CD4-positive, alpha-beta T cell (primary cell): Measurements from ENCODE around the gene NACC2. TPM values are rescaled to one million over a fixed set of nuclear protein-coding genes. Genes with fewer than 3 reads are reported as not detected.

Experiments used
- ATAC-seq: fragments of 200-7000 bp; cut with Tn5 transposase; one replicate; pipeline ENCODE4 v1.10.0; 2022; ENCODE audit warnings: mild to moderate bottlenecking; ENCODE audit not compliant: poor library complexity
- CTCF ChIA-PET: fragments of 350-600 bp; sonication (Branson Sonifier 250); formaldehyde crosslinking; loops from one replicate; lab custom pipeline; 2021; ENCODE audit warnings: antibody characterized with exemption, inconsistent platforms; lab: Charles Lee
- POLR2A ChIA-PET: fragments of 350-600 bp; sonication (Branson Sonifier 250); formaldehyde crosslinking; loops from one replicate; lab custom pipeline; 2021; ENCODE audit warnings: antibody characterized with exemption, inconsistent platforms; lab: Charles Lee
- DNase-seq, 14 experiments: peaks; one replicate each; pipeline ENCODE4 v3.0.0-alpha.2; 2013 to 2020; ENCODE audit warnings: mixed read lengths in 2 of 14
- H3K27ac ChIP-seq, 2 donors: one replicate each; pipeline versions ENCODE4 v1.5.1 to v1.7.0; 2013; ENCODE audit warnings: low read length in 2 of 2, low read depth in 1 of 2, mild to moderate bottlenecking in 1 of 2
- H3K27me3 ChIP-seq, 2 experiments: 1 replicate in 1 of 2; 2 replicates in 1 of 2; pipeline versions ENCODE4 v1.6.1 to v1.7.0; 2013; ENCODE audit warnings: low read length in 2 of 2, control low read depth in 1 of 2, mild to moderate bottlenecking in 1 of 2, moderate library complexity in 1 of 2; ENCODE audit not compliant: insufficient read depth in 2 of 2, control insufficient read depth in 1 of 2
- H3K36me3 ChIP-seq: one replicate; pipeline ENCODE4 v1.6.1; 2013; ENCODE audit warnings: low read length, control low read depth; ENCODE audit not compliant: insufficient read depth
- H3K4me1 ChIP-seq: one replicate; pipeline ENCODE4 v1.6.1; 2013; ENCODE audit warnings: low read length, control low read depth; ENCODE audit not compliant: insufficient read depth
- H3K4me3 ChIP-seq: one replicate; pipeline ENCODE4 v1.5.1; 2013; ENCODE audit warnings: mild to moderate bottlenecking, low read length, moderate library complexity
- H3K9me3 ChIP-seq, 2 experiments: 1 replicate in 1 of 2; 2 replicates in 1 of 2; pipeline versions ENCODE4 v1.6.1 to v1.7.0; 2013; ENCODE audit warnings: low read length in 2 of 2, mild to moderate bottlenecking in 2 of 2, control low read depth in 1 of 2, moderate library complexity in 1 of 2; ENCODE audit not compliant: control insufficient read depth in 1 of 2, insufficient read depth in 1 of 2
- H3K27ac Mint-ChIP-seq: one replicate; pipeline ENCODE4 v1.8.0; 2020; ENCODE audit warnings: mixed read lengths
- H3K27me3 Mint-ChIP-seq: one replicate; pipeline ENCODE4 v1.8.0; 2021; ENCODE audit warnings: mixed read lengths
- H3K36me3 Mint-ChIP-seq: one replicate; pipeline ENCODE4 v1.8.0; 2021; ENCODE audit warnings: low read depth, mixed read lengths
- H3K4me1 Mint-ChIP-seq: one replicate; pipeline ENCODE4 v1.8.0; 2021; ENCODE audit warnings: low read depth, mixed read lengths
- H3K4me3 Mint-ChIP-seq: one replicate; pipeline ENCODE4 v1.8.0; 2020; ENCODE audit warnings: mild to moderate bottlenecking, mixed read lengths
- H3K9me3 Mint-ChIP-seq: one replicate; pipeline ENCODE4 v1.8.0; 2020; ENCODE audit warnings: mixed read lengths
- CTCF ChIP-seq: fragments of 200-600 bp; IDR thresholded peaks from one replicate; pipeline ENCODE4 v1.8.0; 2022; ENCODE audit warnings: antibody characterized with exemption, mild to moderate bottlenecking
- intact Hi-C, 2 experiments: fragments of 100-400 bp; cut with DNase I in 1 of 2; cut with micrococcal nuclease in 1 of 2; formaldehyde crosslinking; loops; one replicate each; pipeline versions ENCODE4 v1.15.1 to v1.9.0; 2023 to 2025; cut with DNase I, micrococcal nuclease
- total RNA-seq, 174 experiments: library from RNA in 2 of 174; stranded (reverse) in 2 of 174; gene quantifications; one replicate each; pipeline ENCODE4 v1.2.3 and lab custom pipeline; 2021 to 2026

NACC2 gene
- total RNA-seq, 2 experiments from 2014 or later, result 2.1 to 2.7 TPM

DNA sequence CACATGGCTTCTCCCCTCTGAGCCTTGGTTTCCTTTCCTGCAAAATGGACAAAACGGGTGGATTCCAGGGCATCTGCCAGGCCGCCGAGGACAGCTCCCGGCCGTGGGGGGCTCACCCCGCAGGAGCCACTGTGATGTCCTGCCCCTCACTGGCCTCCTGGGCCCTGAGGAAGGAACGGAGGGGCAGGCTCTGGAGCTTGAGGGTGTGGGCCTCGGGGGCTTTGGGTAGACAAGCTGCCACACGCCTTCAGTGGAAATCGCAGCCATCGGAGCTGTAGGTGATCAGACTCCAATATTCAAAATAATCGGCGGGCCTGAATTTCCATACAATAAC lies 101.7 kb downstream of the NACC2 start:
- Histone ChIP-seq H3K27me3 (no peaks in the 10 kb centered on the region), H3K27ac (no peak overlapping the region), H3K4me1 (peaks cover 48% of the 10 kb centered on the region), H3K36me3 (no peaks in the 10 kb centered on the region), H3K4me3 (no peak overlapping the region), H3K9me3 (no peaks in the 10 kb centered on the region)
- ATAC-seq (no peak), DNase-seq (no peak)
- Mint-ChIP-seq H3K4me1 (peaks cover 23% of the 10 kb centered on the region), H3K27ac (no peak overlapping the region), H3K9me3 (no peaks in the 10 kb centered on the region), H3K36me3 (no peaks in the 10 kb centered on the region), H3K4me3 (no peak overlapping the region), H3K27me3 (no peaks in the 10 kb centered on the region)
- ChIA-PET CTCF (no interaction called here), POLR2A (no interaction called here)
- intact Hi-C loops, result no loop called here
- no peak for TF ChIP-seq CTCF

DNA sequence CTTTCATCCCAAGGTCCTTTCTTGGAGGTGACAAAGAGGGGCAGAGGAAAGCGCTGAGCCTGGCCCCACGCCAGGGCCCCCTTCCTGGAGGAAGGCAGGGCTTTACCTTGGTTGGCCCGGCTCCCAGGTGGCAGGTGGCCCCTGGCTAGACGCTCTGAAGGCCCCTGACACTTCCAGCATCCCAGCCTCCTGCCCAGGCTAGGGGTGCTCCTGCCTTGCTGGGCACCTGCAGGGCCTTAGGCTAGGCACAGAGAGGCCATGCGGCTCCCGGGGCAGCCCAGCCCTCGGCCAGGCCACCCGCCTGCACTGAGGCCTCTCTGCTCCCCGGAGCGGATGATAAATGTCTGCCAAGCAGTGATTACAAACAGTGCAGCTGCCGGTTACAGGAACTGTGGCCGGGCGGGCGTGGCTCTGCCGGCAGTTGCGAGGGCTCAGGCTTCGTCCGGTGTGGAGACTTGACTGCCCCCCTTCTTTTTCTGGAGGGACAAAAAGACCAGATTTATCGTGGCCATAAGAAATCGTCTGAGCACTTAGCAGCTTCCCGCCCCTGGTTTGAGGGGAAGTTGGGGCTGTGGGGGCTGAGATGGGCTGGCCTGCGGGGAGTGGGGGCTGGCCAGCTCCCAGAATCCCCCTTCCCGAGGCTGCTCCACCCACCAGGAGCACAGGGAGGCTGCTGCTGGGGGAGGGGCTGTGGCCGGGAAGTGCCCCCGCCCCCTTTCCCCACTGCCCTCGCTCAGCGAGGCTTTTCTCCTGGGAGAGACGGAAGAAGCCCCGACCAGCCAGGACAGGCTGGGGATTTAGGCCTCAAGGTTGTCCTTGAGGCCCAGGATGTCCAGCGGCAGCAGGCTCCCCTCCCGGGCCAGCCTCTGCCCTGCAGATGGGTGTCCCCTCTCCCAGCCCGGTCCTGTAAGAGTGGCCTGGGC lies 102.3 kb downstream of the NACC2 start:
- H3K4me3 ChIP-seq, result peak overlapping the region; percentile 35
- ChIA-PET POLR2A (interaction anchor here (0.9 kb wide), 1 partner anchor 116 kb away, joined by 3 read pairs; no protein-coding TSS in a partner anchor), CTCF (no interaction called here)
- DNase-seq (peak in 11 of 14 experiments; percentile 15 to 69 (median 35)), ATAC-seq (peak; percentile 37)
- H3K36me3 ChIP-seq, result no peaks in the 10 kb centered on the region
- H3K27me3 Mint-ChIP-seq, result no peaks in the 10 kb centered on the region
- no peaks in the 10 kb centered on the region for H3K27me3 ChIP-seq
- peak overlapping the region; percentile 36 for H3K27ac Mint-ChIP-seq
- H3K4me3 Mint-ChIP-seq, result peak overlapping the region; percentile 48
- peaks cover 48% of the 10 kb centered on the region for H3K4me1 ChIP-seq
- H3K4me1 Mint-ChIP-seq, result peaks cover 23% of the 10 kb centered on the region
- TF ChIP-seq CTCF, result no peak
- H3K27ac ChIP-seq, result peak overlapping the region in 1 of 2 donors; percentile 50
- no peaks in the 10 kb centered on the region for H3K9me3 ChIP-seq
- H3K9me3 Mint-ChIP-seq, result no peaks in the 10 kb centered on the region
- intact Hi-C loops, result no loop called here
- no peaks in the 10 kb centered on the region for H3K36me3 Mint-ChIP-seq

- ATAC-seq (no peak), DNase-seq (no peak)
- Histone ChIP-seq H3K9me3 (no peaks in the 10 kb centered on the region), H3K4me3 (no peak overlapping the region), H3K4me1 (peaks cover 48% of the 10 kb centered on the region), H3K27me3 (no peaks in the 10 kb centered on the region), H3K27ac (no peak overlapping the region), H3K36me3 (no peaks in the 10 kb centered on the region)
- TF ChIP-seq CTCF, result no peak
- CTCF ChIA-PET, result no interaction called here
- no peaks in the 10 kb centered on the region for H3K9me3 Mint-ChIP-seq
- POLR2A ChIA-PET, result interaction anchor here (0.9 kb wide), 1 partner anchor 117 kb away, joined by 3 read pairs; no protein-coding TSS in a partner anchor
- no peaks in the 10 kb centered on the region for H3K36me3 Mint-ChIP-seq
- no peaks in the 10 kb centered on the region for H3K27me3 Mint-ChIP-seq
- intact Hi-C loops, result no loop called here
- H3K4me3 Mint-ChIP-seq, result peak overlapping the region; percentile 30
- H3K27ac Mint-ChIP-seq, result peak overlapping the region; percentile 36
- H3K4me1 Mint-ChIP-seq, result peaks cover 23% of the 10 kb centered on the region
These were observed 103.3 kb downstream of the NACC2 start for GRCh38 chr9:135991771-135992170.
